GM12878 (cell line): ENCODE data around the gene SLAMF8.

Source experiments
- CEBPB ChIP-seq, 2 experiments: fragments of 150-350 bp in 1 of 2; IDR thresholded peaks; 2 replicates each; pipeline ENCODE4 v1.6.1; 2012 to 2014; ENCODE audit warnings: low read depth in 2 of 2, low read length in 2 of 2, borderline replicate concordance in 1 of 2, inconsistent platforms in 1 of 2
- EGR1 ChIP-seq, 2 experiments: IDR thresholded peaks; 1 replicate in 1 of 2; 2 replicates in 1 of 2; pipeline ENCODE4 v1.6.1; 2011 to 2012; ENCODE audit warnings: low read depth in 2 of 2, low read length in 2 of 2, borderline replicate concordance in 1 of 2, mild to moderate bottlenecking in 1 of 2, moderate library complexity in 1 of 2
- ESRRA ChIP-seq: IDR thresholded peaks from 2 replicates; pipeline ENCODE4 v1.6.1; 2012; ENCODE audit warnings: mild to moderate bottlenecking, low read length, improper control_type of control experiment
- PAX8 ChIP-seq: fragments of 450-650 bp; IDR thresholded peaks from 2 replicates; pipeline ENCODE4 v1.6.1; 2017; ENCODE audit warnings: mild to moderate bottlenecking, moderate library complexity
- POLR2AphosphoS5 ChIP-seq: IDR thresholded peaks from 2 replicates; pipeline ENCODE4 v1.6.1; 2011; ENCODE audit warnings: mild to moderate bottlenecking, low read length, inconsistent platforms
- ZNF24 ChIP-seq: fragments of 450-650 bp; IDR thresholded peaks from 2 replicates; pipeline ENCODE4 v1.6.1; 2017; ENCODE audit warnings: antibody characterized with exemption, mild to moderate bottlenecking
- TF ChIP-seq, protein P1 (sequence below): fragments of 450-650 bp; IDR thresholded peaks from 2 replicates; pipeline ENCODE4 v1.6.1; 2017; ENCODE audit warnings: mild to moderate bottlenecking
- TF ChIP-seq, protein P2 (sequence below), 3 experiments: IDR thresholded peaks in 2 of 3; conservative IDR thresholded peaks in 1 of 3; 2 replicates each; pipeline ENCODE4 v1.5.1; 2011; ENCODE audit warnings: low read depth in 3 of 3, low read length in 3 of 3, mild to moderate bottlenecking in 3 of 3, control low read depth in 2 of 3, moderate library complexity in 2 of 3, inconsistent platforms in 1 of 3, mixed read lengths in 1 of 3; ENCODE audit not compliant: control insufficient read depth in 2 of 3, insufficient read depth in 1 of 3; ENCODE audit errors: extremely low read depth in 1 of 3

DNA sequence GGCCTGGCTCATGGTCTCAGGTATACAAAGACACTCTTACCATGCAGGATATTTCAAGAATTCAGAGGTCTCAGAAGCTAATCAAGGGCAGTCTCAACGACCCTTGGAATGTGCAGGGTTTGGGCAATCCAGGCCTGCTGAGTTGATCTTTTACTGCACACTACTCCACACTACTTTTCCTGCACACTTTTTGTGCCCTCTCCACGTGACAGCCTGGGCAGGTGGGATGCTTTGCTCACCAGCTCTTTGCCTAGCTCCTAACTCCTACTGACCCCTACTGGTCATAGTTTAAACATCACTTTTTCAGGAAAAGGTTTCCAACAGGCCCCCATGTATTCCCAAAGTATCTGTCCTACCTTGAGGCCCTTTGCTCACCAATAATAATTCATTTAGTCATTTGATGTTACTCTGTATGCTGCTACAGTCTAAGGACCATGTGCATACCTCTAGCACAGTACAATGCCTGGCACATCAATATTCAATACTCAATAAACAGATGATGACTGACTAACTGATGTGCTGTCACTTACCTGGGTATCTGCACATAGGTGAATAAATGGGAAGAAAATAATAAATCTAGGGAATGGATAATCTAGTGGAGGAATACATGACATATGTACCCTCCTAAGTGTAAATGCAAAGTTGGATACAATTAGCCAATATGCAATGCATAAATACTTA is 36.3 kb upstream of the SLAMF8 start:
- TF ChIP-seq EGR1 (IDR thresholded peaks at IDR 0.05; ENCODE audit: borderline replicate concordance in 1 of 2, low read depth in 2 of 2, low read length in 2 of 2), result no peak
- no peak for TF ChIP-seq CEBPB (IDR thresholded peaks at IDR 0.05; ENCODE audit: borderline replicate concordance in 1 of 2, low read depth in 2 of 2, low read length in 2 of 2)
- no peak for TF ChIP-seq POLR2AphosphoS5
- no peak for TF ChIP-seq PAX8
- TF ChIP-seq, protein P1, sequence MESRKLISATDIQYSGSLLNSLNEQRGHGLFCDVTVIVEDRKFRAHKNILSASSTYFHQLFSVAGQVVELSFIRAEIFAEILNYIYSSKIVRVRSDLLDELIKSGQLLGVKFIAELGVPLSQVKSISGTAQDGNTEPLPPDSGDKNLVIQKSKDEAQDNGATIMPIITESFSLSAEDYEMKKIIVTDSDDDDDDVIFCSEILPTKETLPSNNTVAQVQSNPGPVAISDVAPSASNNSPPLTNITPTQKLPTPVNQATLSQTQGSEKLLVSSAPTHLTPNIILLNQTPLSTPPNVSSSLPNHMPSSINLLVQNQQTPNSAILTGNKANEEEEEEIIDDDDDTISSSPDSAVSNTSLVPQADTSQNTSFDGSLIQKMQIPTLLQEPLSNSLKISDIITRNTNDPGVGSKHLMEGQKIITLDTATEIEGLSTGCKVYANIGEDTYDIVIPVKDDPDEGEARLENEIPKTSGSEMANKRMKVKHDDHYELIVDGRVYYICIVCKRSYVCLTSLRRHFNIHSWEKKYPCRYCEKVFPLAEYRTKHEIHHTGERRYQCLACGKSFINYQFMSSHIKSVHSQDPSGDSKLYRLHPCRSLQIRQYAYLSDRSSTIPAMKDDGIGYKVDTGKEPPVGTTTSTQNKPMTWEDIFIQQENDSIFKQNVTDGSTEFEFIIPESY, result no peak
- TF ChIP-seq ZNF24, result no peak
- TF ChIP-seq ESRRA, result no peak
- TF ChIP-seq, protein P2, sequence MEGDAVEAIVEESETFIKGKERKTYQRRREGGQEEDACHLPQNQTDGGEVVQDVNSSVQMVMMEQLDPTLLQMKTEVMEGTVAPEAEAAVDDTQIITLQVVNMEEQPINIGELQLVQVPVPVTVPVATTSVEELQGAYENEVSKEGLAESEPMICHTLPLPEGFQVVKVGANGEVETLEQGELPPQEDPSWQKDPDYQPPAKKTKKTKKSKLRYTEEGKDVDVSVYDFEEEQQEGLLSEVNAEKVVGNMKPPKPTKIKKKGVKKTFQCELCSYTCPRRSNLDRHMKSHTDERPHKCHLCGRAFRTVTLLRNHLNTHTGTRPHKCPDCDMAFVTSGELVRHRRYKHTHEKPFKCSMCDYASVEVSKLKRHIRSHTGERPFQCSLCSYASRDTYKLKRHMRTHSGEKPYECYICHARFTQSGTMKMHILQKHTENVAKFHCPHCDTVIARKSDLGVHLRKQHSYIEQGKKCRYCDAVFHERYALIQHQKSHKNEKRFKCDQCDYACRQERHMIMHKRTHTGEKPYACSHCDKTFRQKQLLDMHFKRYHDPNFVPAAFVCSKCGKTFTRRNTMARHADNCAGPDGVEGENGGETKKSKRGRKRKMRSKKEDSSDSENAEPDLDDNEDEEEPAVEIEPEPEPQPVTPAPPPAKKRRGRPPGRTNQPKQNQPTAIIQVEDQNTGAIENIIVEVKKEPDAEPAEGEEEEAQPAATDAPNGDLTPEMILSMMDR (IDR thresholded peaks at IDR 0.05 in 2 of 3, conservative IDR thresholded peaks at IDR 0.05 in 1 of 3; ENCODE audit: control insufficient read depth in 2 of 3, extremely low read depth in 1 of 3, insufficient read depth in 1 of 3, low read depth in 3 of 3, low read length in 3 of 3), result peak; percentile 54 to 67 (median 64)
